Nephron progenitor cell (in vitro differentiated cells): ENCODE measurements around the gene TBC1D14.

Experiments used
- DNase-seq: peaks from one replicate; pipeline ENCODE4 v3.0.0; 2021
- H3K27ac Mint-ChIP-seq: 2 replicates; pipeline ENCODE4 v1.8.0; 2021; ENCODE audit warnings: mild to moderate bottlenecking, moderate library complexity, mixed read lengths
- H3K27me3 Mint-ChIP-seq: 2 replicates; pipeline ENCODE4 v1.8.0; 2021; ENCODE audit warnings: mild to moderate bottlenecking, low read depth, mixed read lengths; ENCODE audit not compliant: poor library complexity
- H3K36me3 Mint-ChIP-seq: 2 replicates; pipeline ENCODE4 v1.8.0; 2021; ENCODE audit warnings: low read depth, mixed read lengths
- H3K4me1 Mint-ChIP-seq: 2 replicates; pipeline ENCODE4 v1.8.0; 2021; ENCODE audit warnings: mixed read lengths
- H3K4me3 Mint-ChIP-seq: 2 replicates; pipeline ENCODE4 v1.8.0; 2021; ENCODE audit warnings: mild to moderate bottlenecking, moderate library complexity, mixed read lengths
- H3K9me3 Mint-ChIP-seq: 2 replicates; pipeline ENCODE4 v1.8.0; 2021; ENCODE audit warnings: mild to moderate bottlenecking, moderate library complexity, mixed read lengths
- TF ChIP-seq, protein P1 (sequence below): fragments of 200-600 bp; sonication (generic); IDR thresholded peaks from 2 replicates; pipeline ENCODE4 v1.5.0; 2021; ENCODE audit warnings: antibody characterized with exemption

The TBC1D14 gene

GRCh38 chr4:7021930-7022664 is 112.5 kb downstream of the TBC1D14 start:
- Mint-ChIP-seq H3K27me3 (no peaks in the 10 kb centered on the region), H3K4me1 (peaks cover 27% of the 10 kb centered on the region), H3K27ac (peak overlapping the region; percentile 90), H3K36me3 (peaks cover 56% of the 10 kb centered on the region), H3K9me3 (no peaks in the 10 kb centered on the region), H3K4me3 (no peak overlapping the region)
- TF ChIP-seq, protein P1, sequence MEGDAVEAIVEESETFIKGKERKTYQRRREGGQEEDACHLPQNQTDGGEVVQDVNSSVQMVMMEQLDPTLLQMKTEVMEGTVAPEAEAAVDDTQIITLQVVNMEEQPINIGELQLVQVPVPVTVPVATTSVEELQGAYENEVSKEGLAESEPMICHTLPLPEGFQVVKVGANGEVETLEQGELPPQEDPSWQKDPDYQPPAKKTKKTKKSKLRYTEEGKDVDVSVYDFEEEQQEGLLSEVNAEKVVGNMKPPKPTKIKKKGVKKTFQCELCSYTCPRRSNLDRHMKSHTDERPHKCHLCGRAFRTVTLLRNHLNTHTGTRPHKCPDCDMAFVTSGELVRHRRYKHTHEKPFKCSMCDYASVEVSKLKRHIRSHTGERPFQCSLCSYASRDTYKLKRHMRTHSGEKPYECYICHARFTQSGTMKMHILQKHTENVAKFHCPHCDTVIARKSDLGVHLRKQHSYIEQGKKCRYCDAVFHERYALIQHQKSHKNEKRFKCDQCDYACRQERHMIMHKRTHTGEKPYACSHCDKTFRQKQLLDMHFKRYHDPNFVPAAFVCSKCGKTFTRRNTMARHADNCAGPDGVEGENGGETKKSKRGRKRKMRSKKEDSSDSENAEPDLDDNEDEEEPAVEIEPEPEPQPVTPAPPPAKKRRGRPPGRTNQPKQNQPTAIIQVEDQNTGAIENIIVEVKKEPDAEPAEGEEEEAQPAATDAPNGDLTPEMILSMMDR = no peak
- DNase-seq = no peak

DNA sequence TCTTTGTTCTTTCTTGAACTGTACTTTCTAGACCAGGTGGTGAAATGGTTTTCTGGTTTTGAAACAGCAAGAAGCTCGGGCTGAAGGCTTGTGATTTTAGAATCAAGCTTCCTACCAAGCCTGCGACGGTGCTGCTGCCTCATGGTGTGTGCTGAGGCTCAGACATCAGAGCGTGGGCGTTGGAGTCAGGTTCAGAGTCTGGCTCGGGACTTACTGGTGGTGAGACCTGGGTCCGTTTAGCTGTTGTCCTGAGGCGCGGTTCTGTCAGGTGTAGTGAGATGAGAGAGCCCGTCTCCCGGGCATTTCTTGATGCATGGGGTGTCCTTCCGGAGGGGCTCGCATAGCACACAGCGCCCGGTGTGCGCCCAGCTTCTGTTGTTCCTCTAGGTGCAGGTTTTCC is 113.9 kb downstream of the TBC1D14 start:
- no peaks in the 10 kb centered on the region for H3K27me3 Mint-ChIP-seq
- H3K9me3 Mint-ChIP-seq = no peaks in the 10 kb centered on the region
- peaks cover 27% of the 10 kb centered on the region for H3K4me1 Mint-ChIP-seq
- peak overlapping the region; percentile 55 for H3K27ac Mint-ChIP-seq
- no peak overlapping the region for H3K4me3 Mint-ChIP-seq
- H3K36me3 Mint-ChIP-seq = peaks cover 55% of the 10 kb centered on the region
- no peak for DNase-seq
- TF ChIP-seq, protein P1 = no peak

DNA sequence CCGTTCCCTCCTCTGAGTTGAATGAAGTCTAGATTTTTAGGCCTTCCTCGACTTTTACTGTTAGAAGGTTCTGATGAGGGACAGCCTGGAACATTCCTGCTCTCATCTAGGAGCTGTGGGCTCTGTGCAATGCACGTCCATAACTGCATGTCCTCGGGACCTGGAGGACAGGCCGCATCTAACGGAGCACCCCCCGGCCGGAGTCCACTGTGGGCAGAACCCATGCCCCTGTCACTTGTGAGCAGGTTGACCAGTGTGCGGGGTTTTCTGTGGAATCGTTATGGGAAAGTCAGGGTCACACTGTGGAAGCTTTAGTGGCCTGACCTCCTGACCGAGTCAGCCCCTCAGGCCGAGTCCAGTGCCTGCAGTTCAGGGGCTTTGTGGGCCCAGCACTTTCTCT is 114.3 kb downstream of the TBC1D14 start:
- Mint-ChIP-seq H3K9me3 (no peaks in the 10 kb centered on the region), H3K4me3 (no peak overlapping the region), H3K36me3 (peaks cover 55% of the 10 kb centered on the region), H3K27ac (no peak overlapping the region), H3K4me1 (peaks cover 27% of the 10 kb centered on the region), H3K27me3 (no peaks in the 10 kb centered on the region)
- TF ChIP-seq, protein P1 = no peak
- DNase-seq = no peak

DNA sequence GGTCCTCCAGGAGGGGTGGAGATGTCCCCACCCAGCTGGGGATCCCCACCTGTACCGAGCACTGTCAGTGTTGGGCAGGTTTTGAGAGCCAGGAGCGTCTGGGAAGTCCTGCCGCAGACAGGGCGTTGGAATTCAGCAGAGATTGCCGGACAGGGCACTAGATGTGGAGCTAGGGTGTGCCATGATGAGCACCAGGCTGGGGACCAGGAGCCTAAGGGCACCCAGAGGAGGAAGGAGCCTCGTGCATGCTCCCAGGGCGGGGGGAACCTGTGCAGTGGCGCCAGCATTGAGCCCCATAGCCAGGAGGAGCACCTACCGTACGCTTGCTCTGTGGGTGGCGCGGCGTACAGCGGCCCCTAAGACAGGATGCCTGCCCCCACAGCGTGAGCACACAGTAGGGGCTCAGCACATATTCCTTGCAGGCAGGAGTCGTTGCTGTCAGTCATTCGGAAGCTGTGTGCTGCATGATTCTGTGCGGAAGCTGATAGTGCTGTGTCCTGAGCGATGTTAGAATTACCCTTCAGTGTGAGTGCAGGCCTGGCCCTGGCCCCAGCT is 114.8 kb downstream of the TBC1D14 start:
- Mint-ChIP-seq H3K4me1 (peaks cover 23% of the 10 kb centered on the region), H3K4me3 (no peak overlapping the region), H3K36me3 (peaks cover 54% of the 10 kb centered on the region), H3K27me3 (no peaks in the 10 kb centered on the region), H3K9me3 (no peaks in the 10 kb centered on the region), H3K27ac (peak overlapping the region; percentile 54)
- TF ChIP-seq, protein P1 = no peak
- DNase-seq = no peak

GRCh38 chr4:7025040-7025602 is 115.5 kb downstream of the TBC1D14 start:
- H3K4me1 Mint-ChIP-seq = peaks cover 21% of the 10 kb centered on the region
- H3K4me3 Mint-ChIP-seq = no peak overlapping the region
- TF ChIP-seq, protein P1 = no peak
- H3K36me3 Mint-ChIP-seq = peaks cover 60% of the 10 kb centered on the region
- no peaks in the 10 kb centered on the region for H3K27me3 Mint-ChIP-seq
- no peaks in the 10 kb centered on the region for H3K9me3 Mint-ChIP-seq
- H3K27ac Mint-ChIP-seq = peak overlapping the region; percentile 54
- DNase-seq = no peak
